NCI-H526 (cell line): ENCODE measurements around the gene MMP25.
"Not testable (repeated sequence)": the region's sequence is repeated elsewhere in the genome, so short reads cannot be mapped to it uniquely, and the experiment has no call there.

Source experiments
- DNase-seq, 2 experiments: peaks; one replicate each; lab custom pipeline; 2025; lab: John Stamatoyannopoulos, UW

MMP25 gene

DNA sequence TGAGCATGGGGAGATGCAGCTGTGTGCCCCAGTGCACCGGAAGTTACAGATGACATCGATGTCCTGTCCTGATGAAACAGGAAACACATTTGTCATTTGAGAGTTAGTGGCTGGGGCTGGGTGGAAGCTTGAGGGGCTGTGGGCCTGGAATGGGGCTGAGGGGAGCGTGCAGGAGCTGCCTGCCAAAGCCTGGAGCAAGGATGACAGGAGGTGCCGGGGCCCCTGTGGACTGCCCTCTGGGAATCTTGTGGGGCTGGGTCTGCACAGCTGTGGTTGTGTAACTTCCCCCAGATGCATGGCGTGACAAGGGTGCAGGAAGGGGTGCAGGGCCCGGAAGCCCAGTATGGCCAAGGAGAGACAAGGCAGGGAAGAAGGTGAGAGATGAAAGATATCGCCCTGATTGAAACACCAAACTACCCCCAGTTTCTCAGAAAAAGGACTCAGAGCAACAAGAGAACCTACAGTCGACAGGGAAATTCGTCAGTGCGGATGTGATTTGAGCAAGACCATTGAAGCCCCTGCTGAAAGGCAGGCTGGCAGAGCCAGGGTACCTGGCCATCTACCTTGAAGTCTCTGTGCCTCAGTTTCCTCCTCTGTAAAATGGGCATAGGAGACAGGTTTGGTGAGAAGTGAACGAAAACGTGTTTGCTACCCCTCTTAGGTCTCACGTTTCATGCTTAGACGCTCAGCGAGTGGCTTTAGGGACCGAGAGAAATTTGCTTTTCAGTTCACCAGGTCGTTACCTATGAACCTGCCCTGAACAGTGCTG is 8.8 kb downstream of the MMP25 start:
- no peak for DNase-seq

DNA sequence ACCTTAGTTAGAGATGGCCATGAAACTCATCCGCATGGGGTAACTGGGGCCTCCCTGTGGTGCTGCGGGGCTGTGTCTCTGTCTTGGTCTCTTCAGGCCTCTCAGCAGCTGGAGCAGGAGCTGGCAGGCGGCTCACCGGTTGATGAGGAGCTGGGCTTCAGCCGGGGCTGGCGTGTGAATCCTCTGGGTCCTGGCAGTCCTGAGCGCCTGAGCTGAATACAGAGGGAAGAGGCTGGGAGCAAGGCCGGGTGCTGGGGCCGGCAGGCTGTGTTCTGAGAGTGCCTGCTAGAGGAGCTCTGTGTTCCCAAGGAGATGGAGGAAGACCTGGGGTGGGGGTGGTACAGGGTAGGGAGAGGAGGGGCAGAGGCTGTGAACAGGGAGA is 9.4 kb downstream of the MMP25 start:
- DNase-seq: not testable (repeated sequence)

DNA sequence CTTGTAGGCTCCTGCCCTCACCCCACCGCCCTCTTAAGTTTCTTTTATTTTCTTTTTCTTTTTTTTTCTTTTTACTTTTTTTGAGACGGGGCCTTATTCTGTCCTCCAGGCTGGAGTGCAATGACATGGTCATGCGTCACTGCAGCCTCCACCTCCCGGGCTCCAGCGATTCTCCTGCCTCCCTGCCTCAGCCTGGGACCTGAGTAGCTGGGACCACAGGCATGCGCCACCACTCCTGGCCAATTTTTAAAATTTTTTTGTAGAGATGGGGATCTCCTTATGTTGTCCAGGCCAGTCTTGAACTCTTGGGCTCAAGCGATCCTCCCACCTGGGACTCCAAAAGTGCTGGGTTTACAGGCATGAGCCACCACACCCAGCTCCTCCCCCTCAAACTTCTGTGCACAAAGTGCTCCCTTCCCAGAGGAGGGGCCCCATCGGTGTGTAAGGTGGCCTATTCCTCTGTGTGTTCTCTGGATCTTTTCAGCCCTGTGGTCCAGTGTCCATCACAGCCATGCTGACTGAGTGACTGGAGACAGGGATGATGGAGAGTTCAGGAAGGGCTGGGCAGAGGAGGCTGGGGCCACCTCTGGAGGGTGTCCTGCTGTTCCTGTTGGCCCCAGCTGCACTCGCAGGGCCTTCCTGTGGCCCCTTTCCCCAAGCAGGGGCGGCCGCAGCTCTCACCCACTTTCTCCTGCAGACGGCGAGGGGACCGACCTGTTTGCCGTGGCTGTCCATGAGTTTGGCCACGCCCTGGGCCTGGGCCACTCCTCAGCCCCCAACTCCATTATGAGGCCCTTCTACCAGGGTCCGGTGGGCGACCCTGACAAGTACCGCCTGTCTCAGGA is 10.2 kb downstream of the MMP25 start:
- DNase-seq: no peak

DNA sequence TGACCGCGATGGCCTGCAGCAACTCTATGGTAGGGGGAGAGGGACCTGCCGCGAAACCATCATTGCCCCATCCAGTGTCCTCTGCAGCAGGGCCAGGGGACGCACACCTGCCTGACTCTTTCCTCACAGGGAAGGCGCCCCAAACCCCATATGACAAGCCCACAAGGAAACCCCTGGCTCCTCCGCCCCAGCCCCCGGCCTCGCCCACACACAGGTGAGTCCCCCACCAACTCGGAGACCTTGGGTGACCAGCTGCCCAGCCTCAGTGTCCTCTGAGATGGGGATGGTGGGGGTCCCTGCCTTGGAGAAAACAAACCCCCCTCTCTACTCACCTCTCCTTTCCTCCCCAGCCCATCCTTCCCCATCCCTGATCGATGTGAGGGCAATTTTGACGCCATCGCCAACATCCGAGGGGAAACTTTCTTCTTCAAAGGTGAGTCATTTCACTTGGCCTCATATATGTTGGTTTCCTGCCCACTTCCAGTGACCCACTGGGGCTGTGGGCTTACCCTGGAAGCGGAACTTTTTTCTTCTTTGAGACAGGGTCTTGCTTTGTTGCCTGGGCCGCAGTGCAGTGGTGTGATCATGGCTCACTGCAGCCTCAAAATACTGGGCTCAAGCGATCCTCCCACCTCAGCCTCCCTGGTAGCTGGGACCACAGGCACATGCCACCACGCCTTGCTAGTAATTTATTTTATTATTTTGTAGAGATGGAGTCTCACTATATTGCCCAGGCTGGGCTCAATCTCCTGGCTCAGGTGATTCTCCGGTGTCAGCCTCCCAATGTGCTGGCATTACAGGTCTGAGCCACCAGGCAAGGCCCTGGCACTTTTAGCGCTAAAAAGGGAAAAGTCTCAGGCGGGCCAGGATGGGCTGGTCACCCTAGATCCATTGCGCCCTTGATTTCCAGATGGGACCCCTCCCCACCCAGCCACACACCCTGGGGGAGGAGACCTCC is 11.1 kb downstream of the MMP25 start:
- no peak for DNase-seq

DNA sequence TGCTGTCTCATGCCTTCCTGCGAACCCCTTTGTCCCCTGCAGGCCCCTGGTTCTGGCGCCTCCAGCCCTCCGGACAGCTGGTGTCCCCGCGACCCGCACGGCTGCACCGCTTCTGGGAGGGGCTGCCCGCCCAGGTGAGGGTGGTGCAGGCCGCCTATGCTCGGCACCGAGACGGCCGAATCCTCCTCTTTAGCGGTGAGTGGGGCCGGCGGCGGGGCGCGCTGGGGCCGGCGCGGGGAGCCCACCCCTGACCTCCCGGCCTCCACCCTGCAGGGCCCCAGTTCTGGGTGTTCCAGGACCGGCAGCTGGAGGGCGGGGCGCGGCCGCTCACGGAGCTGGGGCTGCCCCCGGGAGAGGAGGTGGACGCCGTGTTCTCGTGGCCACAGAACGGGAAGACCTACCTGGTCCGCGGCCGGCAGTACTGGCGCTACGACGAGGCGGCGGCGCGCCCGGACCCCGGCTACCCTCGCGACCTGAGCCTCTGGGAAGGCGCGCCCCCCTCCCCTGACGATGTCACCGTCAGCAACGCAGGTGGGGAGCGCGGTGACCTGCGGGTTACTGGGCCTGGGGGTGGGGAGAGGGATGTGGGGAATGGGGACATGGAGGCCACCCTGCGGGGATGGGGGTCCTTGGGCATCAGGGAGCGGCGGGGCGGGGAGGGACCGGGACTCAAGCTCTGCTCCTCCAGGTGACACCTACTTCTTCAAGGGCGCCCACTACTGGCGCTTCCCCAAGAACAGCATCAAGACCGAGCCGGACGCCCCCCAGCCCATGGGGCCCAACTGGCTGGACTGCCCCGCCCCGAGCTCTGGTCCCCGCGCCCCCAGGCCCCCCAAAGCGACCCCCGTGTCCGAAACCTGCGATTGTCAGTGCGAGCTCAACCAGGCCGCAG is 12.0 kb downstream of the MMP25 start:
- DNase-seq: peak in 1 of 2 experiments; percentile 49

DNA sequence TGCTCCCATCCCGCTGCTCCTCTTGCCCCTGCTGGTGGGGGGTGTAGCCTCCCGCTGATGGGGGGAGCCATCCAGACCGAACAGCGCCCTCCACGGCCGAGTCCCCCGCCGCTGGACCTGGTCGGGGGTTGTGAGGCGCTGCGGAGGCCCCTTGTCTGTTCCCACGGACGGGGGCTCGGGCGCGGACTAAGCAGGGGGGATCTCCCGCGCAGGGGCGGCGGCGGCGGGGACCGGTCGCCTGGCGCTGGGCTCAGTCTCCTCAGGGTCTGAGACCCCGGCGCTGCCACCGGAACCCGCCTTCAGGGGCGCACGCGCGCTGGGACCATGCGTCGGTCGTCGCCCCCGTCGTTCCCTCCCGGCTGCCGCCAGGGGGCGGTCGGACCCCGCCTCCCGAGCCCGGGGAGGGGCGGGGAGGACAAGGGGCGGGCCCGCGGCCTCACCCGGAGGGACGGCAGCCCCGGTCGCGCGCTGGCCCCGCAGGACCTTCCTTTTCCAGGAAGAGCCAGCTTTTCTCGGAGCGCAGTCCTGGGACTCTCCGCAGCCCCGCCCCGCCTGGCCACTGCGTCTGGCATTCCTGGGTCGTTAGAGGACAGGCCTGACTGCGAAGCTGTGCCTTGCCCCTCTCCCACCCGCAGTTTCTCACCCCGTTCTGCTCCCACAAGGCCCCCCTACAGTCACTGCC is 12.8 kb downstream of the MMP25 start:
- peak in 1 of 2 experiments; percentile 79 for DNase-seq

DNA sequence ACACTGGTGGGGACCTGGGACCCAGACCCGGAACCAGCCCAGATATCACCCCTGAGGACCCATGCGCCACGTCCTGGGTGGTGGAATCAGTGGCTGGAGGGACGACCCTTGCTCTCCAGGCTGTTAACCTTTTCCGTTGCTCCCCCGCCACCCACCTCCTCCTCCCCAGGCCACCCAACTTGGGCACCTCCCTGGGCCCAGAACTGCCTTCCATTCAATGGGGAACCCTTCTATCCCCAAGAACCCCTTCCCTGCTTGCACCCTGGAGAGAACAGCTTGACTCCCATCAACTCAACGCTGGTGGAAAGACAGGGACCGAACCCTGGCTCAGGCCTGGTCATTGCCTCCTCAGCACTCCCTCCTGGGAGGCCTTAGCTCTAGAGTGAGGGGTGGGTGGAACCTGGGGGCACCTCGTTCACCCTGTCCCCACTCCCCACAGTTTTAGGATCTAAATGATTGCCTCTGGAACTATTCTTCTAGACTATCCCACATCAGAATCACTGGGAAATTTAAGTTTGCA is 13.4 kb downstream of the MMP25 start:
- DNase-seq: no peak

DNA sequence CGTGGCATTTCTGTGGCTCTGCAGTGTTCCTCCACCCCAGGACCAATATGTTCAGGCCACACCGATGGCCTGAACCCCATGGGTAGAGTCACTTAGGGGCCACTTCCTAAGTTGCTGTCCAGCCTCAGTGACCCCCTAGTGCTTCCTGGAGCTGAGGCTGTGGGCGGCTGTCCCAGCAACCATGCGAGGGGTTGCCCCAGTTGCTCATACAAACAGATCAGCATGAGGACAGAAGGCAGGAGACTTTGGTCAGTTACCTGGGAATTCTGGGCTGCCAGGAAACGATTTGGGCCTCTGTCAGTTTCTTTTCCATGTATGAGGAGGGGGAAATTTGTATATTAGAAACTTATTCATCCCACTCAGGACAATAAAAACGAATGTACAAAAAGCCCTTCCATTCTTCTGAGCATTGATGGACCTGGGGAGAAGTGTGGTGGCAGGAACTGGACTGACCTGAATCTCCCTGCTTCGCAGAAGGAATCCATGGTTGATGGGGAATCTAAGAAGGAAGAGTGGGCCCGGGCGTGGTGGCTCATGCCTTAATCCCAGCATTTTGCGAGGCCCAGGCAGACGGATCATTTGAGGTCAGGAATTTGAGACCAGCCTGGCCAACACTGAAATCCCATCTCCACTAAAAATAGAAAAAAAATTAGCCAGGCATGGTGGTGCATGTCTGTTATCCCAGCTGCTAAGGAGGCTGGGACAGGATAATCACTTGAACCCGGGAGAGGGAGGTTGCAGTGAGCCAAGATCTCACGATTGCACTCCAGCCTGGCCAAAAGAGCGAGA is 14.2 kb downstream of the MMP25 start:
- DNase-seq: no peak

DNA sequence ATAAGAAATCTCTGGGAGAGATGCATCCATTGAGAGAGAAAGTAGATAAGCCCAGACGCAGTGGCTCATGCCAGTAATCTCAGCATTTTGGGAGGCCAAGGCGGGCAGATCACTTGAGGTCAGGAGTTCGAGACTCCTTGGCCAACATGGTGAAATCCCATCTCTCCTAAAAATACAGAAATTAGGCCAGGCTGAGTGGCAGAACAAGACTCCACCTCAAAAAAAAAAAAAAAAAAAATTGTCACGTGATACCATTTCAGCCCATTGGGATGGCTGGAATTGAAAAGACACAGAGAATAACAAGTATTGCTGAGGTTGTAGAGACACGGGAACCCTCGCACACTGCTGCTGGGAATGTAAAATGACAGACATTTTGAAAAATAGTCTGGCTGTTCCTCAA is 16.2 kb downstream of the MMP25 start:
- DNase-seq: no peak

DNA sequence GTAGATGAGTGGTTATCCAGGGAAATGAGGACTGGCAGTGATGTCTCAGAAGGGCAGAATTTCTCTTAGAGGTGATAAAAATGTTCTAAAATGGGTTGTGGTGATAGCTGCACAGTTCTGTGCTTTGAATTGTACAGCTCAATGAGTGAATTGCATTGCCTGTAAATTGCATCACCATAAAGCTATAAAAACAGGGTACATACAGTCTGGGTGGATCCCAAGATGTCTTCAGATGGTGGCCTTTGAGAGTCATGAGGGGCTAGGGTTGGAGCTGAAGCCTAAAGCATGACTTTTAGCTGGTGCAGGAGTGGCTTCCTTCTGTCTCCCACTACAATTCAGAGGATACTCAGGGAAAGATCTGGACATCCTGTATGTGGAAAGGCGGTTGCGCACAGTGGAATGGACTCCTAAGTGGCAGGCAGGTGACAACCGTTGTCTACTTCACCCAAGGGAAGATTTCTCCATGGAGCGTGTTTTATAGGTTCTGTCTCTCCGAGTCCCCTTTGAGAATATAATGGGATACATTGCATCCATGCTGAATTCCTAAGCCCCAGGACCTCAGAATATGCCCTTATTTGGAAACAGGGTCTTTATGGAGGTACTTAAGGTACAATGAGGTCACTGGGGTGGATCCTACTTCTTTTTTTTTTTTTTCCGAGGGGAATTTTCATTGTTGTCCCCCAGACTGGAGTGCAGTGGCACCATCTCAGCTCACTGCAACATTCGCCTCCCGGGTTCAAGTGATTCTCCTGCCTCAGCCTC is 17.4 kb downstream of the MMP25 start:
- no peak for DNase-seq

DNA sequence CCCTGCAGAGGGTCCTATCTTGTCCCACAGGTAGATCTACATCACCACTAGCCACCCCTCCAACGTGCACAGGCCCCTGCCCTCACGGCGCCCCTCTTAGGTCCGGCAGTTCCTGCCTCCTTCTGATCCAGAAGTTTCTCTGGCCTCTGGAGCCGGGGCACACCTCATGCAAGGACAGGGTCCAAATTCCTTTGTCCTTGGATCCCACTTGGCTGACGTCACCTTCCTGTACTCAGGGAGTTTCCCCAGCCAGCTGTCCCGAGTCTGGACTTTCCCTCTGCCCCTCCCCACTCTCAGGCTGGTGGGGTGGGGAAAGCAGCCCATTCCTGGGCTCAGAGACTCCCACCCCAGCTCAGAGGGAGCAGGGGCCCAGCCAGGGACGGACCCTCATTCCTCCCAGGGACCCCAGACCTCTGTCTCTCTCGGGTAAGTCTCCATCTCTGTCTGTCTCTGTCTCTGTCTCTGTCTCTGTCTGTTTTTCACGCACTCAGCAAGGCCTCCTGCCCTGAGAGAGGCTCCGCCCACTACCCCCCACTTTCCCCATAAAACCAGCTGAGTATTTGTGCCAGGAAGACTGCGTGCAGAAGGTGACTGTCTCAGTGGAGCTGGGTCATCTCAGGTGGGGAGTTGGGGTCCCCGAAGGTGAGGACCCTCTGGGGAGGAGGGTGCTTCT is 18.8 kb downstream of the MMP25 start, which contains the start of gene IL32:
Gene IL32 (plus strand): TSS at position 572 of the 673 bp plus-strand sequence. CDS start 172 bp downstream, outside the sequence.
- no peak for DNase-seq

DNA sequence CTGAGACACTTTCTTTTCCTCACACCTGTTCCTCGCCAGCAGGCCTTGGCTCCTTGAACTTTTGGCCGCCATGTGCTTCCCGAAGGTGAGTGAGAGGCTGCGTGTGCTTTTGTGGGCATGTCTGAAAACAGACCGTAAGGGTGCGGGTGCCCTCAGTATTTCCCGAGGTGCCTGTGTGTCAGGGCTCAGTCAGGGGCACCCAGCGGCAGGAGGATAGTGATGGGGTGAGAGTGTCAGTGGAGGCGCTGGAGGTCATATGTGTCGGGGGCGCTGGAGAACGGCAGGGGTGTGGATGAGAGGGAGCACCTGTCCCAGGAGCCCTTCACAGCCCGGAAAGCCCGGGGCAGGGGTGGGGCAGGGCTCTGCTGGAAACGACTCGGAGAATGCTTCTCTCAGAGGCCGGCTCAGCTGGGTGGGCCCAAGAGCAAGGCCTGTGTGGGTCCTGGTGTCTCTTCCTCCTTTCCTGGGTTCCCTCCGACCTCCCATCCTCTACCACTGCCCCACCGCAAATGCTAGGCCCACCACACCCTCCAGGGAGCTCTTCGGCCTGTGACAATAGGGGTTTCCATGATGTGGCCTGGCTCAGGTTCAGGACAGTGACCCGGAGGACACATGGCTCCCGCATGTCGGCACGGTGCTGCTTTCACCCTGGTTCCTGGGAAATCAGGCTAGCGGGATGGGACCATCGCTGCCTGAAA is 19.5 kb downstream of the MMP25 start:
- DNase-seq: no peak

DNA sequence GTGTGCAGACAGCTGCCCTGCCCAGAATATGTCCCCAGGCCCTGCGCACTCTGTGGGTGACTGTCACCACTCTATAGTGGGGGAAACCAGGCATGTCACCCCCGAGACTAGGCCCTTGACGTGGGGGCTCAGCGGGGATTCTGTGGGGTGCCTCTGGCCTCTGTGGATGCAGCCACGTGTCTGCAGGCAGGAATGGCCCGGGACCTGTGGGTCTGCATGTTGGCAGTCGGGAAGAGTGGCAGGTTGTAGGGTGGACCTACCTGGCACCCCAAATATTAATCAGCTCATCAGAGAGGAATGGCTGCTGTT is 20.0 kb downstream of the MMP25 start:
- DNase-seq: no peak

DNA sequence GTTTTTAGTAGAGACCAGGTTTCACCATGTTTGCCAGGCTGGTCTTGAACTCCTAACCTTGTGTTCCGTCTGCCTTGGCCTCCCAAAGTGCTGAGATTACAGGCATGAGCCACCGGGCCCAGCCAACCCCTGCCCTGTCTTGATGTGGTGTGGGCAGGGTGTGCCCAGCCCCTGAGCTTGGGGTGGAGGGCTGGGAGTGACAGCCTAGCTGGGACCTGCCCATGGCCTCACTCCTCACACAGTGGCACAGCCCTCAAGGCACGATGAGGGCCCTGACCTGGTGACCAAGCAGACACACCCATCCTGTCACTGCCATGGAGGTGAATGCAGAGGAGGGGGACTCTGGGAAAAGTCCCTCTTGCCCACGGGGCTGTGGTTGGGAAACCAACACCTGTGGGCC is 22.1 kb downstream of the MMP25 start:
- DNase-seq: no peak

DNA sequence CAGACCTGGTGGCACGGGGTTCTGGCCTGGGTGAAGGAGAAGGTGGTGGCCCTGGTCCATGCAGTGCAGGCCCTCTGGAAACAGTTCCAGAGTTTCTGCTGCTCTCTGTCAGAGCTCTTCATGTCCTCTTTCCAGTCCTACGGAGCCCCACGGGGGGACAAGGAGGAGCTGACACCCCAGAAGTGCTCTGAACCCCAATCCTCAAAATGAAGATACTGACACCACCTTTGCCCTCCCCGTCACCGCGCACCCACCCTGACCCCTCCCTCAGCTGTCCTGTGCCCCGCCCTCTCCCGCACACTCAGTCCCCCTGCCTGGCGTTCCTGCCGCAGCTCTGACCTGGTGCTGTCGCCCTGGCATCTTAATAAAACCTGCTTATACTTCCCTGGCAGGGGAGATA is 22.8 kb downstream of the MMP25 start:
- DNase-seq: not testable (repeated sequence)

DNA sequence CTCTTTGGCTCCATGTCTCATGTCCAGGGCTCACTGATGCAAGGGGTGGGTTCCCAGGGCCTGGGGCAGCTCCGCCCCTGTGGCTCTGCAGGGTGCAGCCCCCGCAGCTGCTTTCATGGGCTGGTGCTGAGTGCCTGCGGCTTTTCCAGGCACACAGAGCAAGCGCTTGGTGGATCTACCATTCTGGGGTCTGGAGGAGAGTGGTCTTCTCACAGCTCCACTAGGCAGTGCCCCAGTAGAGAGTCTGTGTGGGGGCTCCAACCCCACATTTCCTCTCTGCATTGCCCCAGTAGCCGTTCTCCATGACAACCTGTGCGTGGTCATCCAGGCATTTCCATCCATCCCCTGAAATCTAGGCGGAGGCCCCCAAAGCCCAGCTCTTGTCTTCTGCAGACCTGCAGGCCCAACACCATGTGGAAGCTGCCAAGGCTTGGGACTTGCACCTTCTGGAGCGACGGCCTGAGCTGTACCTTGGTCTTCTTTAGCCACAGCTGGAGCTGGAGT is 24.3 kb downstream of the MMP25 start:
- DNase-seq: no peak

DNA sequence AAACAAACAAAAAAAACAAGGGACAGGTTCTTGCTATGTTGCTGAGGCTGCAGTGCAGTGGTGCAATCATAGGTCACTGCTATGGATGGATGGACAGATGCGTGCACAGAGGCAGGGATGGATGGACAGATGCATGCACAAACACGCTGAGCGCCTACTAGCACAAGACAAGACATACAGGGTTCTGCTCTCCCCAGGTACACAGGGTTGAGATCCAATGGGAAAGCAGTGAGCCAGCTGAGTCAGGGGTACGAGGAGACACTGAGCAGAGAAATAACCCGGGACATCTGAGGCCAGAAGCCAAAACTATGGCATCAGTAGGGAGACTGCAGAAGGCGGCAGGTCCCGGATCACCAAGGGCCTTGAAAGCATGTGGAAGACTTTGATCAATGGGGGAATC is 25.3 kb downstream of the MMP25 start:
- no peak for DNase-seq
